Measurements from ENCODE around the gene PLCB3. TPM values are rescaled to one million over a fixed set of nuclear protein-coding genes. Genes with fewer than 3 reads are reported as not detected.
A peak's percentile ranks its signal among the peaks of the same experiment; 100 is the strongest.

The PLCB3 gene
- total and polyA plus RNA-seq, 10 of the 15 experiments (the other 5 are each of a cell fraction or from before 2014, with no cell fraction given) = 0.03 to 10.3 (median 3.3) TPM

- no peak for TF ChIP-seq RELB (IDR thresholded peaks at IDR 0.05; ENCODE audit: low read depth)
- no peak for TF ChIP-seq ZBED1 (IDR thresholded peaks at IDR 0.05; ENCODE audit: borderline replicate concordance)
Observed at GRCh38 chr11:64266339-64266738, 15.0 kb downstream of the PLCB3 start (continued).

GRCh38 chr11:64267207-64267945 lies 16.0 kb downstream of the PLCB3 start:
- no peak for ATAC-seq
- BruUV-seq (replicated peaks) = no TSS peak
- Histone ChIP-seq H3K4me1 (ENCODE audit: control insufficient read depth, insufficient read depth, low read length) (peaks cover 10% of the 10 kb centered on the region), H2AFZ (ENCODE audit: control insufficient read depth, low read depth, low read length) (no peak overlapping the region), H3K79me2 (ENCODE audit: control insufficient read depth, insufficient read depth, low read length) (peaks cover 16% of the 10 kb centered on the region), H3K27me3 (replicated peaks in 1 of 2; ENCODE audit: control insufficient read depth in 2 of 2, insufficient read depth in 2 of 2, low read length in 1 of 2) (no peaks in the 10 kb centered on the region), H3K36me3 (ENCODE audit: control insufficient read depth in 2 of 2, insufficient read depth in 2 of 2, low read length in 1 of 2) (no peaks in the 10 kb centered on the region; a peak in 2 of 4 replicates), H4K20me1 (ENCODE audit: control insufficient read depth, insufficient read depth) (no peaks in the 10 kb centered on the region), H3K9me3 (replicated peaks; ENCODE audit: control insufficient read depth, insufficient read depth, low read length) (no peaks in the 10 kb centered on the region), H3K4me2 (ENCODE audit: control insufficient read depth, insufficient read depth) (peak overlapping the region; percentile 100; the same call in 1 of the 2 replicates), H3K4me3 (no peak overlapping the region), H3K27ac (ENCODE audit: control insufficient read depth, insufficient read depth) (no peak overlapping the region), H3K9ac (ENCODE audit: control insufficient read depth, insufficient read depth, low read length) (no peak overlapping the region)
- TF ChIP-seq DPF2 (IDR thresholded peaks at IDR 0.05) (no peak), LARP7 (IDR thresholded peaks at IDR 0.05) (no peak), RAD51 (IDR thresholded peaks at IDR 0.05) (no peak), IKZF1 (conservative IDR thresholded peaks at IDR 0.05) (no peak), HCFC1 (IDR thresholded peaks at IDR 0.05; ENCODE audit: low read length) (no peak), BHLHE40 (IDR thresholded peaks at IDR 0.05; ENCODE audit: borderline replicate concordance in 1 of 2, low read depth in 2 of 2, low read length in 1 of 2) (no peak), SIN3A (IDR thresholded peaks at IDR 0.05; ENCODE audit: low read depth, low read length) (no peak), SMAD1 (IDR thresholded peaks at IDR 0.05; ENCODE audit: low read depth, partially characterized antibody) (no peak), SUPT20H (IDR thresholded peaks at IDR 0.05; ENCODE audit: borderline replicate concordance, control insufficient read depth, low read depth, low read length) (no peak), REST (IDR thresholded peaks at IDR 0.05; ENCODE audit: low read depth, low read length) (no peak), IRF4 (IDR thresholded peaks at IDR 0.05; ENCODE audit: low read depth, low read length) (no peak), ZZZ3 (IDR thresholded peaks at IDR 0.05; ENCODE audit: control insufficient read depth, insufficient read length, low read depth) (no peak), ATF7 (IDR thresholded peaks at IDR 0.05; ENCODE audit: low read depth) (no peak), ZNF384 (IDR thresholded peaks at IDR 0.05; ENCODE audit: borderline replicate concordance, low read depth, low read length) (no peak)
- FAIRE-seq = no peak
- SMC1A ChIA-PET (ENCODE audit: uncharacterized antibody, unreplicated experiment) = interaction anchor here (0.7 to 1.3 kb wide), 2 partner anchors 41 to 63 kb away, joined by 3 read pairs; partner anchors contain the start of genes NUDT22 and TRPT1
- DNase-seq (ENCODE audit: low read depth, low spot score) = no peak
- RAD21 ChIA-PET (ENCODE audit: unreplicated experiment) = interaction anchor here (1.3 kb wide), 1 partner anchor 63 kb away, joined by 4 read pairs; no protein-coding TSS in a partner anchor
- CTCF ChIA-PET = interaction anchor here (3.8 to 5.7 kb wide), 3 partner anchors 16 to 62 kb away, joined by 23 to 147 read pairs (median 65); partner anchors contain the start of genes CATSPERZ, FERMT3 and PLCB3
- intact Hi-C loops (cut with micrococcal nuclease; ENCODE audit: unreplicated experiment) (no loop called here), in situ Hi-C loops (cut with MboI) (no loop called here)
- WGBS (ENCODE audit: insufficient coverage, insufficient replicate concordance, low lambda C conversion rate, missing lambda C conversion rate) = 93% methylated on average over 24 of the region's 27 CpGs
- POLR2A ChIA-PET = interaction anchor here (0.6 to 6.3 kb wide), 7 partner anchors 9 to 514 kb away, joined by 3 to 71 read pairs (median 5); partner anchors contain the start of genes CATSPERZ, ESRRA, FKBP2 and PPP1R14B
